Psoas muscle (tissue), 8 donors: ENCODE data around the gene ZNF330. TPM values are rescaled to one million over a fixed set of nuclear protein-coding genes. Genes with fewer than 3 reads are reported as not detected.
"Not testable (repeated sequence)": the region's sequence is repeated elsewhere in the genome, so short reads cannot be mapped to it uniquely, and the experiment has no call there.

Experiments used
- ATAC-seq, 4 donors: fragments of 200-7000 bp; cut with Tn5 transposase; one replicate each; pipeline ENCODE4 v1.9.1; 2020; ENCODE audit warnings: moderate library complexity in 3 of 4, mild to moderate bottlenecking in 2 of 4
- DNase-seq, 2 donors: peaks; one replicate each; pipeline ENCODE4 v3.0.0-alpha.2; 2020
- H3K27ac ChIP-seq: fragments of 200-600 bp; one replicate; pipeline ENCODE4 v1.8.0; 2022
- H3K27me3 ChIP-seq, 3 donors: fragments of 200-600 bp in 1 of 3; one replicate each; pipeline versions ENCODE4 v1.6.1 to v1.8.0; 2013 to 2022; ENCODE audit warnings: low read length in 2 of 3, mild to moderate bottlenecking in 2 of 3, moderate library complexity in 1 of 3; ENCODE audit not compliant: insufficient read depth in 3 of 3
- H3K36me3 ChIP-seq, 2 donors: fragments of 200-600 bp in 1 of 2; one replicate each; pipeline versions ENCODE4 v1.6.1 to v1.8.0; 2013 to 2022; ENCODE audit warnings: low read depth in 1 of 2, mild to moderate bottlenecking in 1 of 2, moderate library complexity in 1 of 2; ENCODE audit not compliant: insufficient read depth in 1 of 2
- H3K4me1 ChIP-seq: fragments of 200-600 bp; one replicate; pipeline ENCODE4 v1.8.0; 2022
- H3K4me3 ChIP-seq: fragments of 200-600 bp; one replicate; pipeline ENCODE4 v1.8.0; 2022; ENCODE audit warnings: mild to moderate bottlenecking
- H3K9me3 ChIP-seq: fragments of 200-600 bp; one replicate; pipeline ENCODE4 v1.8.0; 2022
- CTCF ChIP-seq: fragments of 200-600 bp; IDR thresholded peaks from one replicate; pipeline ENCODE4 v1.8.0; 2022; ENCODE audit warnings: antibody characterized with exemption
- WGBS, 3 donors: extraction: QIAGEN DNeasy Blood & Tissue Kit; methylation state at CpG; one replicate each; pipeline versions ENCODE4 v1.1.6 to v1.1.7; 2013; 5-methylcytosine and 5-hydroxymethylcytosine counted together
- intact Hi-C, 2 donors: fragments of 100-400 bp; cut with DNase I; formaldehyde crosslinking; loops; one replicate each; pipeline versions ENCODE4 v1.11.0 to v1.14.2; 2022
- polyA plus RNA-seq, 3 donors: library from polyadenylated mRNA; stranded (reverse); fragments of 200-250 nt; gene quantifications; one replicate each; pipeline ENCODE4 v1.2.3, GENCODE V29; 2013
- total RNA-seq, 4 donors: library from RNA; stranded (reverse); fragmentation: NEBNext Ultra II Directional in 2 of 4; extraction: Animal tissue kit (Norgen Biotek cat#: 25700) in 2 of 4; gene quantifications; one replicate each; pipeline versions ENCODE4 v1.2.1 to v1.2.4, GENCODE V29; 2021 to 2023
- donor health status: healthy with polysubstance abuse.
- donor health status: DM: no; HTN: no; CAD: no; lungs with moderate emphysema.
- donor health status: Bipolar disorder and iron deficiency.
- donor health status: healthy.
- donor health status: DM: yes; HTN: yes; CAD: no.
- donor health status: DM: no; HTN: no; CAD: no.
- donor health status: DM: no; HTN: no; CAD: no.
- donor health status: DM: yes; HTN: yes; CAD: no.

ZNF330 gene
- total and polyA plus RNA-seq, 7 donors, result 30.1 to 65.0 (median 44.4) TPM

DNA sequence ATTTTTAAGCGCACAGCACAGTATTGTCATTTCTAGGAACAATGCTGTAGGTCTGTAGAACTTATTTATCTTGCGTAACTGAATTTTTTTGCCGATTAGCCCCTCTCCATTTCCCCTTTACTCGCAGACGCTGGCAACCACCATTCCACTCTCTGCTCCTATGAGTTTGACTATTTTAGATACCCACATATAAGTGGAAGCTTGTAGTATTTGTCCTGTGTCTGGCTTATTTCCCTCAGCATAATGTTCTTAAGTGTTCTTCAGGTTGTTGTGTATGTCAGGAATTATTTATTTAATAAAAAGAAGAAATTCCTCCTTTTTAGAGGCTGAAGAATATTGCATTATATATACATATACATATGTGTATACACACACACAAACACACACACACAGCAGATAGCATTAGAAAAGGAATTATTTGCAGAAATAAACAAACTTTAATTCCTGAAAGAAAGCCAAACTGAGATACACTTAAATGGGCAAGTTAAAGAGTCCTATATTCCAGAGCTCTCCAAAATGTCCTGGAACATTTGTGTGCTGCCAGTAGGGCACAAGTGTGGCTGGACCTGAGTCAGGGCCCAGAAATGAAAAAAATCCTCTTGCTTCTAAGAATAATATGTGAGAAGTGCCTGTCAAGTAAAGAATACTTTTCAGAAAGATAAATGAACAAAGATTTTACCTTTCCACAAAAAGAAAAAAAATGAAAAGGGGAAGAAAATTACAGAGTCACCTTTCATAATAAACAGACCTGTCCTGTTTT is 4.5 kb upstream of the ZNF330 start:
- Histone ChIP-seq H3K9me3 (no peaks in the 10 kb centered on the region), H3K4me1 (no peaks in the 10 kb centered on the region), H3K36me3 (no peaks in the 10 kb centered on the region), H3K4me3 (no peak overlapping the region), H3K27ac (no peak overlapping the region), H3K27me3 (no peaks in the 10 kb centered on the region)
- intact Hi-C loops, result no loop called here
- TF ChIP-seq CTCF, result no peak
- ATAC-seq (no peak), DNase-seq (no peak)
- WGBS, 3 donors, result 78 to 88% (median 85%) methylated on average over 5 of the region's 5 CpGs

DNA sequence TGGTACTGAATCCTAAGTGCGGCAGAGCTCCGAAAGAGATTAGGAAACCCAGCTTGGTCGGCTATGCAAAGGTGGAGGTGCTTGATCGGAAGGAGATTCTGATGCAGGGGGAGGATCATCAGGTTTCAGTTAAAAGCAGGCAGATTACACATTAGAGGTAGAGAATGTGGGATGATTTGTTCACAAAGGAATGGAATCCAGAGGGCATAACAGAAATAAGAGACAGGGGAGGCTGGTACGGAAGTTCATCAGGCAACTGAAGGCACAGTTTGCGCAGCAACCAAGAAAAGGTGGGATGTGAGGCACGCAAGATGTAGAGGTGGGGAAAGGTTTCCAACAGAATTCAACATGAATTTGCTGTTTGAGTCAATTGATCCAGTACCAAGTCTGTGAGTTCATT is 424 bp upstream of the ZNF330 start:
- intact Hi-C loops, result loop anchor here in 1 of 2 donors (2.0 to 5.0 kb wide), 2 partner anchors 25 to 358 kb away; no protein-coding TSS in a partner anchor
- peak overlapping the region; percentile 98 for H3K27ac ChIP-seq
- DNase-seq (no peak), ATAC-seq (no peak)
- peak overlapping the region; percentile 82 for H3K4me3 ChIP-seq
- no peaks in the 10 kb centered on the region for H3K27me3 ChIP-seq
- WGBS, 3 donors, result 90 to 95% (median 91%) methylated on average over 7 of the region's 7 CpGs
- no peaks in the 10 kb centered on the region for H3K9me3 ChIP-seq
- TF ChIP-seq CTCF, result no peak
- H3K36me3 ChIP-seq, result peaks cover 0 to 5% of the 10 kb centered on the region in 2 donors
- peaks cover 21% of the 10 kb centered on the region for H3K4me1 ChIP-seq

- Histone ChIP-seq H3K27ac (peak overlapping the region; percentile 31), H3K4me3 (peak overlapping the region; percentile 82), H3K27me3 (no peaks in the 10 kb centered on the region), H3K36me3 (peaks cover 2 to 37% of the 10 kb centered on the region in 2 donors), H3K9me3 (no peaks in the 10 kb centered on the region), H3K4me1 (peaks cover 21% of the 10 kb centered on the region)
- ATAC-seq (peak in 3 of 4 donors; percentile 28 to 59 (median 51)), DNase-seq (no peak)
- WGBS, 3 donors, result 35 to 71% (median 69%) methylated on average over 1 of the region's 1 CpG
- no peak for TF ChIP-seq CTCF
- intact Hi-C loops, result loop anchor here in 1 of 2 donors (5.0 kb wide), 1 partner anchor 361 kb away; no protein-coding TSS in a partner anchor
Observed at GRCh38 chr4:141223418-141223817, 2.7 kb downstream of the ZNF330 start.

DNA sequence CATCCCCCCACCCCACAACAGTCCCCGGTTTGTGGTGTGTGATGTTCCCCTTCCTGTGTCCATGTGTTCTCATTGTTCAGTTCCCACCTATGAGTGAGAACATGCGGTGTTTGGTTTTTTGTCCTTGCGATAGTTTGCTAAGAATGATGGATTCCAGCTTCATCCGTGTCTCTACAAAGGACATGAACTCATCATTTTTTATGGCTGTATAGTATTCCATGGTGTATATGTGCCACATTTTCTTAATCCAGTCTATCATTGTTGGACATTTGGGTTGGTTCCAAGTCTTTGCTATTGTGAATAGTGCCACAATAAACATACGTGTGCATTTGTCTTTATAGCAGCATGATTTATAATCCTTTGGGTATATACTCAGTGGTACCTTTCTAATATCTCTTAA is 6.6 kb downstream of the ZNF330 start:
- ATAC-seq, H3K27me3 ChIP-seq, H3K27ac ChIP-seq, H3K9me3 ChIP-seq, DNase-seq, intact Hi-C loops, H3K4me3 ChIP-seq: not testable (repeated sequence)
- H3K36me3 ChIP-seq, result peaks cover 2 to 75% of the 10 kb centered on the region in 2 donors
- H3K4me1 ChIP-seq, result peaks cover 21% of the 10 kb centered on the region
- WGBS, 3 donors, result 96% methylated on average over 5 of the region's 5 CpGs

GRCh38 chr4:141229408-141230101 is 8.9 kb downstream of the ZNF330 start:
- ATAC-seq, result no peak
- peaks cover 6 to 98% of the 10 kb centered on the region in 2 donors for H3K36me3 ChIP-seq
- TF ChIP-seq CTCF, result no peak

More at GRCh38 chr4:141229408-141230101, 8.9 kb downstream of the ZNF330 start:
- Histone ChIP-seq H3K27me3 (no peaks in the 10 kb centered on the region), H3K4me3 (no peak overlapping the region), H3K9me3 (no peaks in the 10 kb centered on the region), H3K4me1 (peaks cover under 1% of the 10 kb centered on the region), H3K27ac (no peak overlapping the region)
- no peak for DNase-seq
- intact Hi-C loops, result no loop called here
- WGBS, 3 donors, result 89 to 95% (median 94%) methylated on average over 5 of the region's 5 CpGs
